Measurements from ENCODE around the gene MEGF6.

The MEGF6 gene

GRCh38 chr1:3563125-3563524, 48.2 kb downstream of the MEGF6 start:
- DNase-seq (ENCODE audit: low spot score): no peak
- H3K9me3 Mint-ChIP-seq: no peaks in the 10 kb centered on the region
- no peaks in the 10 kb centered on the region for H3K27me3 Mint-ChIP-seq (ENCODE audit: low read depth)
- no peak overlapping the region for H3K27ac Mint-ChIP-seq
- H3K4me1 Mint-ChIP-seq (ENCODE audit: low read depth): no peaks in the 10 kb centered on the region
- H3K36me3 Mint-ChIP-seq (ENCODE audit: low read depth): no peaks in the 10 kb centered on the region
- H3K4me3 Mint-ChIP-seq: no peak overlapping the region

GRCh38 chr1:3562712-3563111, 48.6 kb downstream of the MEGF6 start:
- Mint-ChIP-seq H3K27me3 (ENCODE audit: low read depth) (no peaks in the 10 kb centered on the region), H3K27ac (no peak overlapping the region), H3K36me3 (ENCODE audit: low read depth) (no peaks in the 10 kb centered on the region), H3K9me3 (no peaks in the 10 kb centered on the region), H3K4me1 (ENCODE audit: low read depth) (no peaks in the 10 kb centered on the region), H3K4me3 (no peak overlapping the region)
- DNase-seq (ENCODE audit: low spot score): no peak

- H3K27me3 Mint-ChIP-seq (ENCODE audit: low read depth): no peaks in the 10 kb centered on the region
- H3K9me3 Mint-ChIP-seq: no peaks in the 10 kb centered on the region
- H3K36me3 Mint-ChIP-seq (ENCODE audit: low read depth): no peaks in the 10 kb centered on the region
- DNase-seq (ENCODE audit: low spot score): no peak
- H3K4me1 Mint-ChIP-seq (ENCODE audit: low read depth): no peaks in the 10 kb centered on the region
- no peak overlapping the region for H3K27ac Mint-ChIP-seq
- H3K4me3 Mint-ChIP-seq: no peak overlapping the region
Observed at GRCh38 chr1:3561702-3562101, 49.6 kb downstream of the MEGF6 start.

- no peaks in the 10 kb centered on the region for H3K4me1 Mint-ChIP-seq (ENCODE audit: low read depth)
- no peaks in the 10 kb centered on the region for H3K36me3 Mint-ChIP-seq (ENCODE audit: low read depth)
- DNase-seq (ENCODE audit: low spot score): no peak
- H3K27me3 Mint-ChIP-seq (ENCODE audit: low read depth): no peaks in the 10 kb centered on the region
- H3K27ac Mint-ChIP-seq: no peak overlapping the region
- no peak overlapping the region for H3K4me3 Mint-ChIP-seq
- H3K9me3 Mint-ChIP-seq: no peaks in the 10 kb centered on the region
Observed at GRCh38 chr1:3560981-3561380, 50.3 kb downstream of the MEGF6 start.

GRCh38 chr1:3560251-3560871, 50.9 kb downstream of the MEGF6 start:
- Mint-ChIP-seq H3K27ac (no peak overlapping the region), H3K4me3 (no peak overlapping the region)
- DNase-seq (ENCODE audit: low spot score): no peak

GRCh38 chr1:3558036-3558726, 53.1 kb downstream of the MEGF6 start:
- no peaks in the 10 kb centered on the region for H3K4me1 Mint-ChIP-seq (ENCODE audit: low read depth)
- H3K27ac Mint-ChIP-seq: no peak overlapping the region
- H3K36me3 Mint-ChIP-seq (ENCODE audit: low read depth): no peaks in the 10 kb centered on the region
- H3K4me3 Mint-ChIP-seq: no peak overlapping the region
- no peaks in the 10 kb centered on the region for H3K9me3 Mint-ChIP-seq
- no peak for DNase-seq (ENCODE audit: low spot score)
- H3K27me3 Mint-ChIP-seq (ENCODE audit: low read depth): no peaks in the 10 kb centered on the region

More at GRCh38 chr1:3560251-3560871, 50.9 kb downstream of the MEGF6 start:
- Mint-ChIP-seq H3K9me3 (no peaks in the 10 kb centered on the region), H3K27me3 (ENCODE audit: low read depth) (no peaks in the 10 kb centered on the region), H3K4me1 (ENCODE audit: low read depth) (no peaks in the 10 kb centered on the region), H3K36me3 (ENCODE audit: low read depth) (no peaks in the 10 kb centered on the region)

- H3K9me3 Mint-ChIP-seq: no peaks in the 10 kb centered on the region
- no peaks in the 10 kb centered on the region for H3K4me1 Mint-ChIP-seq (ENCODE audit: low read depth)
- no peak overlapping the region for H3K27ac Mint-ChIP-seq
- H3K4me3 Mint-ChIP-seq: no peak overlapping the region
- H3K36me3 Mint-ChIP-seq (ENCODE audit: low read depth): no peaks in the 10 kb centered on the region
- DNase-seq (ENCODE audit: low spot score): no peak
- H3K27me3 Mint-ChIP-seq (ENCODE audit: low read depth): no peaks in the 10 kb centered on the region
Observed at GRCh38 chr1:3557366-3557765, 53.9 kb downstream of the MEGF6 start.

- no peaks in the 10 kb centered on the region for H3K36me3 Mint-ChIP-seq (ENCODE audit: low read depth)
- no peak overlapping the region for H3K4me3 Mint-ChIP-seq
- H3K9me3 Mint-ChIP-seq: no peaks in the 10 kb centered on the region
- H3K27ac Mint-ChIP-seq: no peak overlapping the region
- no peak for DNase-seq (ENCODE audit: low spot score)
- no peaks in the 10 kb centered on the region for H3K4me1 Mint-ChIP-seq (ENCODE audit: low read depth)
- no peaks in the 10 kb centered on the region for H3K27me3 Mint-ChIP-seq (ENCODE audit: low read depth)
Observed at GRCh38 chr1:3556336-3556735, 55.0 kb downstream of the MEGF6 start.

GRCh38 chr1:3555131-3555920, 56.0 kb downstream of the MEGF6 start:
- no peaks in the 10 kb centered on the region for H3K36me3 Mint-ChIP-seq (ENCODE audit: low read depth)
- no peaks in the 10 kb centered on the region for H3K27me3 Mint-ChIP-seq (ENCODE audit: low read depth)
- H3K4me3 Mint-ChIP-seq: no peak overlapping the region
- no peak for DNase-seq (ENCODE audit: low spot score)
- no peaks in the 10 kb centered on the region for H3K4me1 Mint-ChIP-seq (ENCODE audit: low read depth)
- no peak overlapping the region for H3K27ac Mint-ChIP-seq
- no peaks in the 10 kb centered on the region for H3K9me3 Mint-ChIP-seq

GRCh38 chr1:3553940-3554223, 57.4 kb downstream of the MEGF6 start:
- Mint-ChIP-seq H3K9me3 (no peaks in the 10 kb centered on the region), H3K27ac (no peak overlapping the region), H3K4me3 (no peak overlapping the region), H3K36me3 (ENCODE audit: low read depth) (no peaks in the 10 kb centered on the region), H3K4me1 (ENCODE audit: low read depth) (no peaks in the 10 kb centered on the region), H3K27me3 (ENCODE audit: low read depth) (no peaks in the 10 kb centered on the region)
- DNase-seq (ENCODE audit: low spot score): no peak

GRCh38 chr1:3553166-3553939, 58.0 kb downstream of the MEGF6 start:
- H3K27me3 Mint-ChIP-seq (ENCODE audit: low read depth): no peaks in the 10 kb centered on the region
- no peaks in the 10 kb centered on the region for H3K36me3 Mint-ChIP-seq (ENCODE audit: low read depth)
- no peak overlapping the region for H3K27ac Mint-ChIP-seq
- H3K9me3 Mint-ChIP-seq: no peaks in the 10 kb centered on the region
- H3K4me3 Mint-ChIP-seq: no peak overlapping the region
- DNase-seq (ENCODE audit: low spot score): no peak
- H3K4me1 Mint-ChIP-seq (ENCODE audit: low read depth): no peaks in the 10 kb centered on the region

GRCh38 chr1:3552751-3553150, 58.6 kb downstream of the MEGF6 start:
- Mint-ChIP-seq H3K9me3 (no peaks in the 10 kb centered on the region), H3K4me1 (ENCODE audit: low read depth) (no peaks in the 10 kb centered on the region), H3K4me3 (no peak overlapping the region), H3K36me3 (ENCODE audit: low read depth) (no peaks in the 10 kb centered on the region), H3K27me3 (ENCODE audit: low read depth) (no peaks in the 10 kb centered on the region), H3K27ac (no peak overlapping the region)
- no peak for DNase-seq (ENCODE audit: low spot score)

GRCh38 chr1:3552176-3552575, 59.1 kb downstream of the MEGF6 start:
- Mint-ChIP-seq H3K36me3 (ENCODE audit: low read depth) (no peaks in the 10 kb centered on the region), H3K27me3 (ENCODE audit: low read depth) (no peaks in the 10 kb centered on the region), H3K4me3 (no peak overlapping the region), H3K27ac (no peak overlapping the region), H3K4me1 (ENCODE audit: low read depth) (no peaks in the 10 kb centered on the region), H3K9me3 (no peaks in the 10 kb centered on the region)
- no peak for DNase-seq (ENCODE audit: low spot score)

- no peaks in the 10 kb centered on the region for H3K4me1 Mint-ChIP-seq (ENCODE audit: low read depth)
- H3K27ac Mint-ChIP-seq: no peak overlapping the region
- DNase-seq (ENCODE audit: low spot score): no peak
- H3K4me3 Mint-ChIP-seq: no peak overlapping the region
- no peaks in the 10 kb centered on the region for H3K36me3 Mint-ChIP-seq (ENCODE audit: low read depth)
- no peaks in the 10 kb centered on the region for H3K9me3 Mint-ChIP-seq
- no peaks in the 10 kb centered on the region for H3K27me3 Mint-ChIP-seq (ENCODE audit: low read depth)
Observed at GRCh38 chr1:3551711-3552110, 59.6 kb downstream of the MEGF6 start.
